ENCODE measurements around the gene TCF12. TPM values are rescaled to one million over a fixed set of nuclear protein-coding genes. Genes with fewer than 3 reads are reported as not detected.

Gene TCF12
- total RNA-seq, 2 donors from 2014 or later = 91.8 to 107 TPM

- H3K4me1 ChIP-seq (ENCODE audit: control insufficient read depth in 1 of 2, low read depth in 2 of 2) = peaks cover 4 to 5% of the 10 kb centered on the region in 2 donors
- H3K4me3 ChIP-seq = no peak overlapping the region
- TF ChIP-seq CTCF (IDR thresholded peaks at IDR 0.05) = no peak
- H3K9me3 ChIP-seq = no peaks in the 10 kb centered on the region
- H3K36me3 ChIP-seq = no peaks in the 10 kb centered on the region
- H3K27me3 ChIP-seq (replicated peaks; ENCODE audit: insufficient read depth) = no peaks in the 10 kb centered on the region
- no peak for ATAC-seq (ENCODE audit: insufficient number of reproducible peaks, low FRiP score, low read depth)
- H3K27ac ChIP-seq = no peak overlapping the region
- DNase-seq (ENCODE audit: low spot score) = no peak
These were observed 407.8 kb downstream of the TCF12 start for GRCh38 chr15:57326196-57326595.

GRCh38 chr15:57327985-57328471 is 409.6 kb downstream of the TCF12 start:
- TF ChIP-seq CTCF (IDR thresholded peaks at IDR 0.05) = no peak
- no peak overlapping the region for H3K4me3 ChIP-seq
- ATAC-seq (ENCODE audit: insufficient number of reproducible peaks, low FRiP score, low read depth) = no peak
- H3K9me3 ChIP-seq = no peaks in the 10 kb centered on the region
- H3K4me1 ChIP-seq (ENCODE audit: control insufficient read depth in 1 of 2, low read depth in 2 of 2) = no peaks in the 10 kb centered on the region
- DNase-seq (ENCODE audit: low spot score) = no peak
- H3K27me3 ChIP-seq (replicated peaks; ENCODE audit: insufficient read depth) = no peaks in the 10 kb centered on the region
- no peak overlapping the region for H3K27ac ChIP-seq
- no peaks in the 10 kb centered on the region for H3K36me3 ChIP-seq

- H3K36me3 ChIP-seq = no peaks in the 10 kb centered on the region
- H3K27ac ChIP-seq = no peak overlapping the region
- H3K4me3 ChIP-seq = no peak overlapping the region
- no peak for TF ChIP-seq CTCF (IDR thresholded peaks at IDR 0.05)
- H3K4me1 ChIP-seq (ENCODE audit: control insufficient read depth in 1 of 2, low read depth in 2 of 2) = no peaks in the 10 kb centered on the region
- H3K27me3 ChIP-seq (replicated peaks; ENCODE audit: insufficient read depth) = no peaks in the 10 kb centered on the region
- DNase-seq (ENCODE audit: low spot score) (no peak), ATAC-seq (ENCODE audit: insufficient number of reproducible peaks, low FRiP score, low read depth) (no peak)
- H3K9me3 ChIP-seq = no peaks in the 10 kb centered on the region
These were observed 410.0 kb downstream of the TCF12 start for GRCh38 chr15:57328479-57328878.

- no peak for DNase-seq (ENCODE audit: low spot score)
- Histone ChIP-seq H3K27ac (no peak overlapping the region), H3K4me3 (no peak overlapping the region), H3K4me1 (ENCODE audit: control insufficient read depth in 1 of 2, low read depth in 2 of 2) (no peaks in the 10 kb centered on the region), H3K9me3 (no peaks in the 10 kb centered on the region), H3K27me3 (replicated peaks; ENCODE audit: insufficient read depth) (no peaks in the 10 kb centered on the region), H3K36me3 (no peaks in the 10 kb centered on the region)
- no peak for ATAC-seq (ENCODE audit: insufficient number of reproducible peaks, low FRiP score, low read depth)
- no peak for TF ChIP-seq CTCF (IDR thresholded peaks at IDR 0.05)
These were observed 410.5 kb downstream of the TCF12 start for GRCh38 chr15:57328897-57329296.

- H3K9me3 ChIP-seq = no peaks in the 10 kb centered on the region
- no peak overlapping the region for H3K4me3 ChIP-seq
- ATAC-seq (ENCODE audit: insufficient number of reproducible peaks, low FRiP score, low read depth) (no peak), DNase-seq (ENCODE audit: low spot score) (no peak)
- no peak overlapping the region for H3K27ac ChIP-seq
- H3K27me3 ChIP-seq (replicated peaks; ENCODE audit: insufficient read depth) = no peaks in the 10 kb centered on the region
- H3K4me1 ChIP-seq (ENCODE audit: control insufficient read depth in 1 of 2, low read depth in 2 of 2) = no peaks in the 10 kb centered on the region
- TF ChIP-seq CTCF (IDR thresholded peaks at IDR 0.05) = no peak
- no peaks in the 10 kb centered on the region for H3K36me3 ChIP-seq
These were observed 411.3 kb downstream of the TCF12 start for GRCh38 chr15:57329582-57330367.
